CD14-positive monocyte (primary cell): Measurements from ENCODE around the gene CCDC88B. TPM values are rescaled to one million over a fixed set of nuclear protein-coding genes. Genes with fewer than 3 reads are reported as not detected.
A peak's percentile ranks its signal among the peaks of the same experiment; 100 is the strongest.

Experiments used
- DNase-seq, 3 donors: peaks; one replicate each; pipeline ENCODE4 v3.0.0-alpha.2; 2011 to 2022
- H2AFZ ChIP-seq: 2 replicates; pipeline ENCODE4 v1.6.0; 2012; ENCODE audit warnings: mild to moderate bottlenecking, low read depth, low read length, inconsistent platforms; ENCODE audit not compliant: insufficient read depth, poor library complexity, severe bottlenecking
- H3K27ac ChIP-seq, 2 donors: 1 replicate in 1 of 2; 2 replicates in 1 of 2; pipeline ENCODE4 v1.5.1; 2012 to 2013; ENCODE audit warnings: low read length in 2 of 2, control low read depth in 1 of 2, inconsistent platforms in 1 of 2, low read depth in 1 of 2, mild to moderate bottlenecking in 1 of 2
- H3K27me3 ChIP-seq, 2 donors: one replicate each; pipeline versions ENCODE4 v1.6.0 to v1.6.1; 2011 to 2013; ENCODE audit warnings: low read length in 2 of 2; ENCODE audit not compliant: control insufficient read depth in 2 of 2, insufficient read depth in 2 of 2
- H3K36me3 ChIP-seq, 2 donors: replicated peaks in 1 of 2; 1 replicate in 1 of 2; 2 replicates in 1 of 2; pipeline versions ENCODE4 v1.5.1 to v1.6.1; 2012 to 2013; ENCODE audit warnings: low read length in 2 of 2, control low read depth in 1 of 2, inconsistent platforms in 1 of 2, mild to moderate bottlenecking in 1 of 2; ENCODE audit not compliant: insufficient read depth in 2 of 2, control insufficient read depth in 1 of 2
- H3K4me1 ChIP-seq, 2 donors: 1 replicate in 1 of 2; 2 replicates in 1 of 2; pipeline versions ENCODE4 v1.5.1 to v1.6.1; 2012 to 2013; ENCODE audit warnings: low read length in 2 of 2, control low read depth in 1 of 2, inconsistent platforms in 1 of 2, mild to moderate bottlenecking in 1 of 2, moderate library complexity in 1 of 2; ENCODE audit not compliant: insufficient read depth in 2 of 2, control insufficient read depth in 1 of 2
- H3K4me2 ChIP-seq: replicated peaks from 2 replicates; pipeline ENCODE3; 2012; ENCODE audit warnings: low read length, moderate library complexity, mild to moderate bottlenecking; ENCODE audit not compliant: poor library complexity, severe bottlenecking; ENCODE audit errors: extremely low read depth
- H3K4me3 ChIP-seq, 3 experiments: fragments of 200-600 bp in 1 of 3; sonication (generic) in 1 of 3; replicated peaks in 1 of 3; 1 replicate in 2 of 3; 2 replicates in 1 of 3; pipeline ENCODE4 v1.5.1; 2011 to 2013; ENCODE audit warnings: low read length in 3 of 3, mild to moderate bottlenecking in 3 of 3, control low read depth in 2 of 3, low read depth in 2 of 3, inconsistent platforms in 1 of 3, moderate library complexity in 1 of 3
- H3K79me2 ChIP-seq: 2 replicates; pipeline ENCODE4 v1.6.0; 2012; ENCODE audit warnings: mild to moderate bottlenecking, control low read depth, inconsistent platforms, low read length, moderate library complexity; ENCODE audit not compliant: insufficient read depth
- H3K9ac ChIP-seq: 2 replicates; pipeline ENCODE4 v1.6.0; 2017; ENCODE audit warnings: low read length, mild to moderate bottlenecking; ENCODE audit not compliant: insufficient read depth, poor library complexity, severe bottlenecking
- H3K9me3 ChIP-seq, 2 donors: replicated peaks in 1 of 2; 1 replicate in 1 of 2; 2 replicates in 1 of 2; pipeline versions ENCODE4 v1.5.1 to v1.6.1; 2012 to 2013; ENCODE audit warnings: low read length in 2 of 2, control low read depth in 1 of 2; ENCODE audit not compliant: control insufficient read depth in 1 of 2, insufficient read depth in 1 of 2
- H4K20me1 ChIP-seq: 2 replicates; pipeline ENCODE4 v1.6.0; 2012; ENCODE audit warnings: mild to moderate bottlenecking, low read length, control low read depth, moderate library complexity; ENCODE audit not compliant: insufficient read depth
- H3K27ac Mint-ChIP-seq, 7 donors: one replicate each; pipeline ENCODE4 v1.8.0; 2020; ENCODE audit warnings: mild to moderate bottlenecking in 7 of 7, mixed read lengths in 7 of 7, moderate library complexity in 6 of 7, inconsistent platforms in 2 of 7
- H3K27me3 Mint-ChIP-seq, 3 donors: one replicate each; pipeline ENCODE4 v1.8.0; 2021 to 2022; ENCODE audit warnings: low read depth in 3 of 3, mild to moderate bottlenecking in 3 of 3, mixed read lengths in 3 of 3, moderate library complexity in 3 of 3, inconsistent platforms in 1 of 3
- H3K36me3 Mint-ChIP-seq, 2 donors: one replicate each; pipeline ENCODE4 v1.8.0; 2020; ENCODE audit warnings: mixed read lengths in 2 of 2, inconsistent platforms in 1 of 2, mild to moderate bottlenecking in 1 of 2
- H3K4me1 Mint-ChIP-seq: one replicate; pipeline ENCODE4 v1.8.0; 2020; ENCODE audit warnings: mild to moderate bottlenecking, mixed read lengths
- H3K4me3 Mint-ChIP-seq, 2 donors: one replicate each; pipeline ENCODE4 v1.8.0; 2020; ENCODE audit warnings: mild to moderate bottlenecking in 2 of 2, mixed read lengths in 2 of 2, moderate library complexity in 1 of 2
- H3K9me3 Mint-ChIP-seq, 7 donors: one replicate each; pipeline ENCODE4 v1.8.0; 2020 to 2022; ENCODE audit warnings: mixed read lengths in 7 of 7, mild to moderate bottlenecking in 6 of 7, moderate library complexity in 6 of 7, inconsistent platforms in 2 of 7
- CTCF ChIP-seq: fragments of 200-600 bp; IDR thresholded peaks from one replicate; pipeline ENCODE4 v1.8.0; 2022; ENCODE audit warnings: antibody characterized with exemption, mild to moderate bottlenecking
- WGBS: methylation state at CpG from one replicate; pipeline ENCODE4 v1.1.5; 2013; ENCODE audit warnings: missing lambda C conversion rate; ENCODE audit not compliant: insufficient coverage; 5-methylcytosine and 5-hydroxymethylcytosine counted together
- intact Hi-C, 2 donors: fragments of 100-400 bp; cut with micrococcal nuclease; formaldehyde crosslinking; loops; one replicate each; pipeline versions ENCODE4 v1.15.0 to v1.15.1; 2023
- polyA plus RNA-seq, 3 donors: library from polyadenylated mRNA; depleted of rRNA in 1 of 3; unstranded in 2 of 3; stranded (reverse) in 1 of 3; fragments of 300-500 nt in 2 of 3; fragments of >200 nt in 1 of 3; fragmentation: Illumina TruSeq in 2 of 3; gene quantifications; 1 replicate in 2 of 3; 2 replicates in 1 of 3; pipeline ENCODE4 v1.2.3, GENCODE V29; 2012 to 2021

CCDC88B gene
- polyA plus RNA-seq, 3 donors: 8.2 to 215 (median 18.9) TPM

DNA sequence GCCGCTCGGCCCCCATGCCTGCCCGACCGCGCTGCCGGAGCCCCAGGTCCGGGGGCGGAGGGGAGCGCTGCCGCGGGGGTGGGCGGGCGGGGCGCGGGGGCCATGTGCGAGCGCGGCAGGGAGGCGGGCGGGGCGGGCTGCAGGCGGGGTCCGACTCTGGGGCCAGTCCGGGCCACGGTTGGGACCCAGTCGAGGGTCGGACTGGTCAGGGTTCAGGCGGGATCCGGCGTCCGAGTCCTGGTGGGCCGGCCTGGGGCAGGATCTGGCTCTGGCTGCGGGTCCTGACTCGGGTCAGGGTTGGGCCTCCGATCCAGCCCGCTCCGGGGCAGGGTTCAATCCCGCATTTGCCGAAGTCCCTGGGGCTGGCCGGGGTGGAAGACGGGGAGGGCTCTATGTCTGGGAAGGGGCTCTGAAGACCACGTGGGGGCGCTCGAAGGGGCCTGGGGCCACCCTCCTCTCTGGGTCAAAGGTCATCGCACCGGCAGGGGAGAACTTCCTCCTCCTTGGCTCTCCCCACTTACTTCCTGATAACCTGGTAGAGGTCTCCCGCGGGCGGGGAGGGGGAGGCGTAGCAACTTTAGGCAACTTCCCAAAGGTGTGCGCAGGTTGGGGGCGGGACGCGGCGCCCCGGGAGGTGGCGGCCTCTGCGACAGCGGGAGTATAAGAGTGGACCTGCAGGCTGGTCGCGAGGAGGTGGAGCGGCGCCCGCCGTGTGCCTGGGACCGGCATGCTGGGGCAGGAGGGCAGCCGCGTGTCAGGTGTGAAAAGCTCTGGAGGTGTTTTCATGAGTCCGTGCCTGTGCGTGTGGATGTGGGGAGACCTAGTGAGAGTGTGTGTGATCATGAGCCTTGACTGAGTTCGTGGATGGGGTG, 34.1 kb upstream of the CCDC88B start:
- Mint-ChIP-seq H3K9me3 (peaks cover 0 to 1% (median 0%) of the 10 kb centered on the region in 7 donors), H3K36me3 (peaks cover 9 to 23% of the 10 kb centered on the region in 2 donors), H3K27ac (peak overlapping the region; percentile 92 to 97 (median 96)), H3K4me1 (peaks cover 40% of the 10 kb centered on the region), H3K27me3 (peaks cover 5 to 15% (median 13%) of the 10 kb centered on the region in 3 donors), H3K4me3 (peak overlapping the region; percentile 96 to 97)
- Histone ChIP-seq H3K79me2 (peaks cover 46% of the 10 kb centered on the region), H3K27me3 (peaks cover 0 to under 1% of the 10 kb centered on the region in 2 donors), H3K4me3 (peak overlapping the region; percentile 46 to 91 (median 90)), H3K4me2 (peak overlapping the region; percentile 97), H4K20me1 (peaks cover 43% of the 10 kb centered on the region), H2AFZ (peak overlapping the region; percentile 66), H3K36me3 (peaks cover 9 to 22% of the 10 kb centered on the region in 2 donors), H3K9me3 (no peaks in the 10 kb centered on the region), H3K9ac (peak overlapping the region; percentile 65), H3K27ac (peak overlapping the region; percentile 78 to 80), H3K4me1 (peaks cover 31 to 39% of the 10 kb centered on the region in 2 donors)
- peak; percentile 25 for TF ChIP-seq CTCF
- under 1% methylated on average over 56 of the region's 71 CpGs for WGBS
- intact Hi-C loops: loop anchor here (1.0 to 5.0 kb wide), 5 partner anchors 11 to 100 kb away; partner anchors contain the start of genes FERMT3 (in 2 of the 2), CCDC88B (in 1 of the 2), FKBP2 (in 1 of the 2) and TRMT112 (in 1 of the 2)
- peak; percentile 56 to 83 (median 75) for DNase-seq

DNA sequence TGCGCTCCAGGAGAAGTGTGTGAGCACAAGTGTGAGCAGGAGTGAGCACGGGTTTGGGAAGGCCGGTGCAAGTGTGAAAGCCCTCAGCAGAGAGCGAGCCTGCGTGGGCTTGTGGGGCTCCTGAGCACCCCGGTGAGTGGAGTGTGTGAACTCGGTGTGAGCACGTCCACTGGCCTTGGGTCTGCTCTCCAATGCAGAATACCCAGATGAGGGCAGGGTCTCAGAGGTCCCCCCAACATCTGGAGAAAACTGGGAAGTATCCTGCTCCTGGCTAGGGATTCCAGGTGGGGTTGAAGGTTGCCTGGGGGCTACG, 33.5 kb upstream of the CCDC88B start:
- no peak for DNase-seq
- H3K9me3 Mint-ChIP-seq: no peaks in the 10 kb centered on the region
- peak overlapping the region; percentile 96 to 97 for H3K4me3 Mint-ChIP-seq
- TF ChIP-seq CTCF: no peak
- H3K36me3 ChIP-seq: peaks cover 9 to 22% of the 10 kb centered on the region in 2 donors
- peaks cover 52% of the 10 kb centered on the region for H3K79me2 ChIP-seq
- peak overlapping the region; percentile 78 to 80 for H3K27ac ChIP-seq
- peaks cover 28 to 33% of the 10 kb centered on the region in 2 donors for H3K4me1 ChIP-seq
- H2AFZ ChIP-seq: peak overlapping the region; percentile 66
- 10% methylated on average over 7 of the region's 9 CpGs for WGBS
- peak overlapping the region; percentile 97 for H3K4me2 ChIP-seq
- peak overlapping the region; percentile 92 to 97 (median 96) for H3K27ac Mint-ChIP-seq
- intact Hi-C loops: loop anchor here in 1 of 2 donors (5.0 kb wide), 1 partner anchor 36 kb away; the partner anchor contains the start of gene CCDC88B
- H3K9ac ChIP-seq: peak overlapping the region; percentile 65
- no peaks in the 10 kb centered on the region for H3K27me3 ChIP-seq
- peaks cover 12 to 29% of the 10 kb centered on the region in 2 donors for H3K36me3 Mint-ChIP-seq
- peaks cover 39% of the 10 kb centered on the region for H3K4me1 Mint-ChIP-seq
- no peaks in the 10 kb centered on the region for H3K9me3 ChIP-seq
- peaks cover 5 to 9% (median 9%) of the 10 kb centered on the region in 3 donors for H3K27me3 Mint-ChIP-seq
- H4K20me1 ChIP-seq: peaks cover 49% of the 10 kb centered on the region
- H3K4me3 ChIP-seq: peak overlapping the region; percentile 46 to 91 (median 90)
